H1 (cell line): ENCODE results near the gene TMEM154. TPM values are rescaled to one million over a fixed set of nuclear protein-coding genes. Genes with fewer than 3 reads are reported as not detected.

Source experiments
- CTCF ChIA-PET: fragments of 300-600 bp; sonication (Branson Sonifier 250); formaldehyde crosslinking; loops from one replicate; lab custom pipeline; 2021; ENCODE audit not compliant: partially characterized antibody; lab: Charles Lee
- POLR2A ChIA-PET: fragments of 300-600 bp; sonication (Branson Sonifier 250); formaldehyde crosslinking; loops from one replicate; lab custom pipeline; 2021; ENCODE audit warnings: inconsistent platforms; ENCODE audit not compliant: partially characterized antibody; lab: Charles Lee
- DNase-seq, 2 experiments: peaks; one replicate each; pipeline versions ENCODE4 v3.0.0 to v3.0.0-alpha.2; 2010 to 2022; ENCODE audit warnings: low spot score in 2 of 2, low read depth in 1 of 2, mixed read lengths in 1 of 2
- FAIRE-seq: peaks from 2 replicates; lab custom pipeline; 2011; peaks lifted over from hg19 to GRCh38; lab: Jason Lieb, UNC
- H2AFZ ChIP-seq: 2 replicates; pipeline ENCODE4 v1.8.1; 2012; ENCODE audit warnings: low read length, inconsistent platforms
- H2AK5ac ChIP-seq: 2 replicates; pipeline ENCODE4 v1.6.1; 2013; ENCODE audit warnings: low read depth, low read length
- H2BK120ac ChIP-seq: replicated peaks from 2 replicates; pipeline ENCODE3; 2013; ENCODE audit warnings: low read depth, low read length, inconsistent platforms
- H2BK12ac ChIP-seq: 2 replicates; pipeline ENCODE4 v1.6.1; 2013; ENCODE audit warnings: low read depth, low read length
- H2BK15ac ChIP-seq: 2 replicates; pipeline ENCODE4 v1.6.1; 2013; ENCODE audit warnings: low read length
- H2BK20ac ChIP-seq: 2 replicates; pipeline ENCODE4 v1.6.1; 2013; ENCODE audit warnings: low read length
- H2BK5ac ChIP-seq: 2 replicates; pipeline ENCODE4 v1.6.1; 2013; ENCODE audit warnings: low read depth, low read length
- H3K14ac ChIP-seq: 2 replicates; pipeline ENCODE4 v1.6.1; 2013; ENCODE audit warnings: inconsistent platforms; ENCODE audit not compliant: insufficient read length
- H3K18ac ChIP-seq: 2 replicates; pipeline ENCODE4 v1.6.1; 2013; ENCODE audit warnings: low read length; ENCODE audit errors: extremely low read depth
- H3K23ac ChIP-seq: 2 replicates; pipeline ENCODE4 v1.6.1; 2013; ENCODE audit warnings: inconsistent platforms; ENCODE audit not compliant: insufficient read length
- H3K23me2 ChIP-seq: 2 replicates; pipeline ENCODE4 v1.6.1; 2013; ENCODE audit warnings: low read depth, low read length
- H3K27ac ChIP-seq: 2 replicates; pipeline ENCODE4 v1.6.1; 2011; ENCODE audit warnings: low read depth, low read length, inconsistent platforms
- H3K27me3 ChIP-seq, 4 experiments: replicated peaks in 1 of 4; 1 replicate in 1 of 4; 2 replicates in 3 of 4; pipeline versions ENCODE4 v1.6.1 to v1.8.1; 2011 to 2013; ENCODE audit warnings: low read length in 3 of 4, mild to moderate bottlenecking in 3 of 4, inconsistent platforms in 2 of 4, mixed read lengths in 2 of 4, moderate library complexity in 1 of 4; ENCODE audit not compliant: control insufficient read depth in 3 of 4, insufficient read depth in 3 of 4; ENCODE audit errors: extremely low read depth in 1 of 4
- H3K36me3 ChIP-seq, 4 experiments: 2 replicates each; pipeline versions ENCODE4 v1.6.1 to v1.8.1; 2011 to 2013; ENCODE audit warnings: mild to moderate bottlenecking in 4 of 4, low read length in 3 of 4, moderate library complexity in 2 of 4, control low read depth in 1 of 4, inconsistent platforms in 1 of 4; ENCODE audit not compliant: insufficient read depth in 4 of 4, control insufficient read depth in 2 of 4
- H3K4ac ChIP-seq: replicated peaks from 2 replicates; pipeline ENCODE3; 2013; ENCODE audit warnings: low read length, low read depth, mixed read lengths, inconsistent platforms; ENCODE audit not compliant: insufficient read length
- H3K4me1 ChIP-seq, 4 experiments: replicated peaks in 1 of 4; 1 replicate in 1 of 4; 2 replicates in 3 of 4; pipeline versions ENCODE4 v1.6.1 to v1.8.1; 2011 to 2013; ENCODE audit warnings: low read length in 3 of 4, inconsistent platforms in 2 of 4, mixed read lengths in 1 of 4; ENCODE audit not compliant: insufficient read depth in 4 of 4, control insufficient read depth in 3 of 4
- H3K4me2 ChIP-seq, 2 experiments: 2 replicates each; pipeline versions ENCODE4 v1.6.1 to v1.8.1; 2011 to 2013; ENCODE audit warnings: low read depth in 2 of 2, low read length in 2 of 2, control low read depth in 1 of 2, inconsistent platforms in 1 of 2, mild to moderate bottlenecking in 1 of 2; ENCODE audit not compliant: insufficient read depth in 1 of 2
- H3K4me3 ChIP-seq, 4 experiments: fragments of 200-600, 300-600 bp in 1 of 4; sonication (generic), shearing (Covaris generic), sonication (Bioruptor Twin) in 1 of 4; 2 replicates each; pipeline versions ENCODE4 v1.5.1 to v1.8.1; 2011 to 2016; ENCODE audit warnings: low read length in 4 of 4, low read depth in 3 of 4, control low read depth in 2 of 4, inconsistent platforms in 2 of 4, mild to moderate bottlenecking in 2 of 4, mixed read lengths in 1 of 4, moderate library complexity in 1 of 4; ENCODE audit not compliant: insufficient read depth in 2 of 4; ENCODE audit errors: extremely low read depth in 1 of 4
- H3K56ac ChIP-seq: replicated peaks from 2 replicates; pipeline ENCODE3; 2013; ENCODE audit warnings: low read depth, mild to moderate bottlenecking, mixed read lengths, low read length, inconsistent platforms; ENCODE audit not compliant: insufficient read length
- H3K79me1 ChIP-seq: 2 replicates; pipeline ENCODE4 v1.6.1; 2013; ENCODE audit warnings: low read depth, low read length, control low read depth
- H3K79me2 ChIP-seq, 2 experiments: 2 replicates each; pipeline versions ENCODE4 v1.6.1 to v1.8.1; 2012 to 2013; ENCODE audit warnings: low read length in 2 of 2, mild to moderate bottlenecking in 2 of 2, inconsistent platforms in 1 of 2; ENCODE audit not compliant: insufficient read depth in 2 of 2, control insufficient read depth in 1 of 2
- H3K9ac ChIP-seq, 4 experiments: replicated peaks in 1 of 4; 1 replicate in 1 of 4; 2 replicates in 3 of 4; pipeline versions ENCODE4 v1.6.1 to v1.8.1; 2011 to 2013; ENCODE audit warnings: low read depth in 3 of 4, low read length in 3 of 4, control low read depth in 2 of 4, mild to moderate bottlenecking in 2 of 4, moderate library complexity in 2 of 4, inconsistent platforms in 1 of 4; ENCODE audit errors: extremely low read depth in 1 of 4
- H3K9me3 ChIP-seq, 2 experiments: 2 replicates each; pipeline versions ENCODE4 v1.6.1 to v1.8.1; 2012 to 2013; ENCODE audit warnings: mild to moderate bottlenecking in 2 of 2, moderate library complexity in 2 of 2, control low read depth in 1 of 2, inconsistent platforms in 1 of 2, low read depth in 1 of 2, low read length in 1 of 2, mixed read lengths in 1 of 2; ENCODE audit not compliant: insufficient read depth in 2 of 2
- H4K20me1 ChIP-seq, 2 experiments: replicated peaks in 1 of 2; 2 replicates each; pipeline versions ENCODE3 to v1.8.1; 2011 to 2013; ENCODE audit warnings: inconsistent platforms in 2 of 2, low read length in 2 of 2, mild to moderate bottlenecking in 1 of 2; ENCODE audit not compliant: insufficient read depth in 2 of 2, control insufficient read depth in 1 of 2
- H4K5ac ChIP-seq: 2 replicates; pipeline ENCODE4 v1.6.1; 2013; ENCODE audit warnings: low read length, low read depth, mixed read lengths, inconsistent platforms; ENCODE audit not compliant: insufficient read length
- H4K8ac ChIP-seq: 2 replicates; pipeline ENCODE4 v1.8.0; 2013; ENCODE audit warnings: mild to moderate bottlenecking, moderate library complexity, low read length, inconsistent platforms; ENCODE audit not compliant: insufficient read depth; ENCODE audit errors: extremely low read depth
- H4K91ac ChIP-seq: replicated peaks from 2 replicates; pipeline ENCODE3; 2013; ENCODE audit warnings: low read length, mixed read lengths, inconsistent platforms; ENCODE audit not compliant: insufficient read length
- ATF3 ChIP-seq: IDR thresholded peaks from 2 replicates; pipeline ENCODE4 v1.6.1; 2011; ENCODE audit warnings: low read depth, mild to moderate bottlenecking, low read length; ENCODE audit not compliant: insufficient read depth
- CBX5 ChIP-seq: fragments of 300-800, 300-1000 bp; sonication (generic); IDR thresholded peaks from 2 replicates; pipeline ENCODE4 v1.7.1; 2016; ENCODE audit warnings: antibody characterized with exemption, low read length, low read depth
- CEBPB ChIP-seq: IDR thresholded peaks from 2 replicates; pipeline ENCODE4 v1.6.1; 2012; ENCODE audit warnings: low read depth, low read length
- CHD2 ChIP-seq: IDR thresholded peaks from 2 replicates; pipeline ENCODE4 v1.6.1; 2012; ENCODE audit warnings: low read length, improper control_type of control experiment
- HDAC6 ChIP-seq: IDR thresholded peaks from one replicate; pipeline ENCODE4 v1.7.1; 2012; ENCODE audit warnings: low read depth, mild to moderate bottlenecking, inconsistent platforms, low read length, moderate library complexity
- KDM1A ChIP-seq: fragments of 200-600, 300-600 bp; sonication (generic); IDR thresholded peaks from 2 replicates; pipeline ENCODE4 v1.7.1; 2016; ENCODE audit warnings: mild to moderate bottlenecking, low read length, borderline replicate concordance
- POU5F1 ChIP-seq: IDR thresholded peaks from 2 replicates; pipeline ENCODE4 v1.6.1; 2011; ENCODE audit warnings: low read depth, mild to moderate bottlenecking, low read length, moderate library complexity
- SP1 ChIP-seq: IDR thresholded peaks from 2 replicates; pipeline ENCODE4 v1.6.1; 2011; ENCODE audit warnings: low read depth, low read length
- TCF12 ChIP-seq: IDR thresholded peaks from 2 replicates; pipeline ENCODE4 v1.6.1; 2011; ENCODE audit warnings: low read depth, mild to moderate bottlenecking, low read length
- YY1 ChIP-seq: IDR thresholded peaks from 2 replicates; pipeline ENCODE4 v1.6.1; 2011; ENCODE audit warnings: low read depth, mild to moderate bottlenecking, low read length
- WGBS, 2 experiments: shearing (Covaris generic) in 1 of 2; methylation state at CpG; one replicate each; pipeline versions ENCODE4 v1.1.6 to v1.1.7; 2013 to 2015; ENCODE audit warnings: low lambda C conversion rate in 2 of 2, mixed read lengths in 2 of 2, inconsistent platforms in 1 of 2, low coverage in 1 of 2, missing lambda C conversion rate in 1 of 2; ENCODE audit not compliant: insufficient replicate concordance in 2 of 2, insufficient coverage in 1 of 2, insufficient read length in 1 of 2; ENCODE audit errors: extremely low coverage in 1 of 2, missing lambda C conversion rate in 1 of 2; 5-methylcytosine and 5-hydroxymethylcytosine counted together
- polyA plus RNA-seq, 7 experiments: library from polyadenylated mRNA; depleted of rRNA in 3 of 7; stranded (reverse) in 5 of 7; unstranded in 2 of 7; fragments of >200 nt in 5 of 7; fragments of 200-250 nt in 2 of 7; gene quantifications; 1 replicate in 5 of 7; 2 replicates in 1 of 7; 4 replicates in 1 of 7; pipeline versions ENCODE4 v1.2.1 to v1.2.3, GENCODE V29; 2011 to 2013; ENCODE audit warnings: missing spikeins in 2 of 7, mixed read lengths in 2 of 7
- total RNA-seq: library from RNA; stranded (reverse); fragmentation: NEBNext Ultra II Directional; extraction: Animal tissue kit (Norgen Biotek cat#: 25700); gene quantifications from 2 replicates; pipeline ENCODE4 v1.2.1, GENCODE V29; 2021
- TF ChIP-seq, protein P1 (sequence below), 3 experiments: IDR thresholded peaks; 1 replicate in 2 of 3; 2 replicates in 1 of 3; pipeline versions ENCODE4 v1.5.1 to v1.6.1; 2011; ENCODE audit warnings: low read length in 3 of 3, mild to moderate bottlenecking in 3 of 3, inconsistent platforms in 2 of 3, low read depth in 1 of 3, moderate library complexity in 1 of 3; ENCODE audit not compliant: insufficient read depth in 1 of 3; ENCODE audit errors: control extremely low read depth in 1 of 3

TMEM154 gene
- total and polyA plus RNA-seq, 2 of the 8 experiments (the other 6 are each of a cell fraction or from before 2014, with no cell fraction given) = 0.33 to 1.2 TPM

- Histone ChIP-seq H3K23me2 (no peaks in the 10 kb centered on the region), H3K23ac (no peak overlapping the region), H2BK15ac (no peak overlapping the region), H2AK5ac (no peak overlapping the region), H4K5ac (no peak overlapping the region), H2BK120ac (no peak overlapping the region), H3K79me1 (no peaks in the 10 kb centered on the region; the same call in 1 of the 2 replicates), H2BK20ac (no peak overlapping the region), H3K9me3 (no peaks in the 10 kb centered on the region), H2BK5ac (no peak overlapping the region), H3K4me2 (no peak overlapping the region; a peak in 1 of 4 replicates), H3K56ac (no peak overlapping the region), H2AFZ (no peak overlapping the region; the same call in 1 of the 2 replicates), H3K36me3 (no peaks in the 10 kb centered on the region), H3K18ac (no peak overlapping the region), H3K4ac (no peak overlapping the region), H3K27me3 (no peaks in the 10 kb centered on the region), H4K20me1 (no peaks in the 10 kb centered on the region), H4K91ac (no peak overlapping the region), H3K4me1 (peaks cover 3 to 6% (median 4%) of the 10 kb centered on the region in 4 experiments; a peak in 4 of 7 replicates), H2BK12ac (no peak overlapping the region), H3K27ac (no peak overlapping the region), H3K14ac (no peak overlapping the region), H3K9ac (no peak overlapping the region), H4K8ac (no peak overlapping the region), H3K4me3 (no peak overlapping the region), H3K79me2 (no peaks in the 10 kb centered on the region)
- DNase-seq = no peak
- CTCF ChIA-PET = interaction anchor here (1.4 kb wide), 1 partner anchor 40 kb away, joined by 4 read pairs; no protein-coding TSS in a partner anchor
- WGBS, 2 experiments = 85% methylated on average over 7 of the region's 7 CpGs; no CpG with 5 or more reads in 1 of the 2 experiments
- no peak for FAIRE-seq
- POLR2A ChIA-PET = no interaction called here
- no peak for TF ChIP-seq CEBPB
- TF ChIP-seq POU5F1 = no peak
- no peak for TF ChIP-seq HDAC6
- no peak for TF ChIP-seq TCF12
- TF ChIP-seq CBX5 = no peak
- TF ChIP-seq ATF3 = no peak
- no peak for TF ChIP-seq SP1
- TF ChIP-seq CHD2 = no peak
- no peak for TF ChIP-seq YY1
- no peak for TF ChIP-seq KDM1A
- TF ChIP-seq, protein P1, sequence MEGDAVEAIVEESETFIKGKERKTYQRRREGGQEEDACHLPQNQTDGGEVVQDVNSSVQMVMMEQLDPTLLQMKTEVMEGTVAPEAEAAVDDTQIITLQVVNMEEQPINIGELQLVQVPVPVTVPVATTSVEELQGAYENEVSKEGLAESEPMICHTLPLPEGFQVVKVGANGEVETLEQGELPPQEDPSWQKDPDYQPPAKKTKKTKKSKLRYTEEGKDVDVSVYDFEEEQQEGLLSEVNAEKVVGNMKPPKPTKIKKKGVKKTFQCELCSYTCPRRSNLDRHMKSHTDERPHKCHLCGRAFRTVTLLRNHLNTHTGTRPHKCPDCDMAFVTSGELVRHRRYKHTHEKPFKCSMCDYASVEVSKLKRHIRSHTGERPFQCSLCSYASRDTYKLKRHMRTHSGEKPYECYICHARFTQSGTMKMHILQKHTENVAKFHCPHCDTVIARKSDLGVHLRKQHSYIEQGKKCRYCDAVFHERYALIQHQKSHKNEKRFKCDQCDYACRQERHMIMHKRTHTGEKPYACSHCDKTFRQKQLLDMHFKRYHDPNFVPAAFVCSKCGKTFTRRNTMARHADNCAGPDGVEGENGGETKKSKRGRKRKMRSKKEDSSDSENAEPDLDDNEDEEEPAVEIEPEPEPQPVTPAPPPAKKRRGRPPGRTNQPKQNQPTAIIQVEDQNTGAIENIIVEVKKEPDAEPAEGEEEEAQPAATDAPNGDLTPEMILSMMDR (IDR thresholded peaks at IDR 0.05; ENCODE audit: control extremely low read depth in 1 of 3, insufficient read depth in 1 of 3, low read depth in 1 of 3, low read length in 3 of 3) = no peak
These were observed 14.0 kb downstream of the TMEM154 start for GRCh38 chr4:152665691-152666395.
